ENCODE results near the gene CHKA. TPM values are rescaled to one million over a fixed set of nuclear protein-coding genes. Genes with fewer than 3 reads are reported as not detected.

The CHKA gene
- total RNA-seq, 1 donor from 2014 or later, result 8.7 TPM

GRCh38 chr11:68067991-68068390 is 53.2 kb downstream of the CHKA start:
- Histone ChIP-seq H3K27me3 (ENCODE audit: low read depth) (no peaks in the 10 kb centered on the region), H3K4me1 (peaks cover 12% of the 10 kb centered on the region), H3K9me3 (replicated peaks) (no peaks in the 10 kb centered on the region), H3K36me3 (peaks cover 97% of the 10 kb centered on the region), H3K4me3 (no peak overlapping the region), H3K27ac (replicated peaks) (no peak overlapping the region)
- TF ChIP-seq CTCF (IDR thresholded peaks at IDR 0.05; ENCODE audit: borderline replicate concordance), result no peak
- intact Hi-C loops (cut with micrococcal nuclease), result no loop called here
- DNase-seq, result no peak

GRCh38 chr11:68066742-68067141 is 54.4 kb downstream of the CHKA start:
- no peak overlapping the region for H3K4me3 ChIP-seq
- peaks cover 93% of the 10 kb centered on the region for H3K36me3 ChIP-seq
- no peak for DNase-seq
- intact Hi-C loops (cut with micrococcal nuclease), result no loop called here
- H3K9me3 ChIP-seq (replicated peaks), result no peaks in the 10 kb centered on the region
- peaks cover 12% of the 10 kb centered on the region for H3K4me1 ChIP-seq
- TF ChIP-seq CTCF (IDR thresholded peaks at IDR 0.05; ENCODE audit: borderline replicate concordance), result no peak
- H3K27ac ChIP-seq (replicated peaks), result no peak overlapping the region
- no peaks in the 10 kb centered on the region for H3K27me3 ChIP-seq (ENCODE audit: low read depth)

- intact Hi-C loops (cut with micrococcal nuclease), result no loop called here
- peaks cover 92% of the 10 kb centered on the region for H3K36me3 ChIP-seq
These were observed 55.3 kb downstream of the CHKA start for GRCh38 chr11:68065841-68066240.

GRCh38 chr11:68064926-68065325 is 56.3 kb downstream of the CHKA start:
- peaks cover 87% of the 10 kb centered on the region for H3K36me3 ChIP-seq
- intact Hi-C loops (cut with micrococcal nuclease), result no loop called here
- no peaks in the 10 kb centered on the region for H3K9me3 ChIP-seq (replicated peaks)
- H3K4me3 ChIP-seq, result no peak overlapping the region
- DNase-seq, result no peak
- H3K27me3 ChIP-seq (ENCODE audit: low read depth), result no peaks in the 10 kb centered on the region
- H3K27ac ChIP-seq (replicated peaks), result no peak overlapping the region
- H3K4me1 ChIP-seq, result peaks cover 12% of the 10 kb centered on the region
- no peak for TF ChIP-seq CTCF (IDR thresholded peaks at IDR 0.05; ENCODE audit: borderline replicate concordance)

More at GRCh38 chr11:68065841-68066240, 55.3 kb downstream of the CHKA start:
- no peak for TF ChIP-seq CTCF (IDR thresholded peaks at IDR 0.05; ENCODE audit: borderline replicate concordance)
- DNase-seq, result no peak
- H3K4me1 ChIP-seq, result peaks cover 12% of the 10 kb centered on the region
- no peak overlapping the region for H3K4me3 ChIP-seq
- no peaks in the 10 kb centered on the region for H3K27me3 ChIP-seq (ENCODE audit: low read depth)
- no peak overlapping the region for H3K27ac ChIP-seq (replicated peaks)
- no peaks in the 10 kb centered on the region for H3K9me3 ChIP-seq (replicated peaks)

GRCh38 chr11:68061508-68061907 is 59.7 kb downstream of the CHKA start:
- Histone ChIP-seq H3K4me3 (no peak overlapping the region), H3K4me1 (peaks cover 12% of the 10 kb centered on the region), H3K27me3 (ENCODE audit: low read depth) (no peaks in the 10 kb centered on the region), H3K27ac (replicated peaks) (no peak overlapping the region), H3K9me3 (replicated peaks) (no peaks in the 10 kb centered on the region), H3K36me3 (peaks cover 53% of the 10 kb centered on the region)
- intact Hi-C loops (cut with micrococcal nuclease), result no loop called here
- no peak for TF ChIP-seq CTCF (IDR thresholded peaks at IDR 0.05; ENCODE audit: borderline replicate concordance)
- DNase-seq, result no peak

- H3K27ac ChIP-seq (replicated peaks), result no peak overlapping the region
- DNase-seq, result no peak
- TF ChIP-seq CTCF (IDR thresholded peaks at IDR 0.05; ENCODE audit: borderline replicate concordance), result no peak
- no peaks in the 10 kb centered on the region for H3K27me3 ChIP-seq (ENCODE audit: low read depth)
- no peak overlapping the region for H3K4me3 ChIP-seq
- H3K4me1 ChIP-seq, result no peaks in the 10 kb centered on the region
- no peaks in the 10 kb centered on the region for H3K9me3 ChIP-seq (replicated peaks)
- intact Hi-C loops (cut with micrococcal nuclease), result no loop called here
- H3K36me3 ChIP-seq, result peaks cover 16% of the 10 kb centered on the region
These were observed 63.4 kb downstream of the CHKA start for GRCh38 chr11:68057807-68058206.

Data from left ventricle myocardium inferior (tissue), 1 donor.